Measurements from ENCODE around the gene PRKG1. TPM values are rescaled to one million over a fixed set of nuclear protein-coding genes. Genes with fewer than 3 reads are reported as not detected.

PRKG1 gene
- total RNA-seq, 4 donors from 2014 or later = 0.63 to 4.3 (median 2.1) TPM

DNA sequence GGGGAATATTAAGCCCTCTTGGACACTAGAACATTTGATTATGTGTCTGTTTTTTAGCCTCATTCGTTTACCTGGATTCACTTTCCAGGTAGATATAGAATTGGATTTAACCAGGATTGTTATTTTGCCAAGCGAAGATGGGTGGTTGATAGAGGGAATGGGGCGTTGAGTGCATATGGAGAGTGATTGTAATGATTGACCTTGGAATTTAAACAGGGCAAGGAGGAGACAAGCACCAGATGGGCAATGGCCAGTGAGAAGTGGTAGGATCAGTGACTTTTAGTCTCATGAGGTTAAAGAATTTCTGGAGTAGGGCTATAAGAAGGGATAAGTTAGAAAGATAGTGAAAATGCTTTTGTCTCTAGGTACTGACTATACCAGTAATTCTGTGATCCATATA lies 836.3 kb downstream of the PRKG1 start:
- H3K4me3 ChIP-seq (ENCODE audit: low read depth, poor library complexity, severe bottlenecking) = no peak overlapping the region
- WGBS, 2 donors = 74% methylated on average over 3 of the region's 3 CpGs
- no peak for TF ChIP-seq POLR2A (IDR thresholded peaks at IDR 0.05)
- TF ChIP-seq, protein P1, sequence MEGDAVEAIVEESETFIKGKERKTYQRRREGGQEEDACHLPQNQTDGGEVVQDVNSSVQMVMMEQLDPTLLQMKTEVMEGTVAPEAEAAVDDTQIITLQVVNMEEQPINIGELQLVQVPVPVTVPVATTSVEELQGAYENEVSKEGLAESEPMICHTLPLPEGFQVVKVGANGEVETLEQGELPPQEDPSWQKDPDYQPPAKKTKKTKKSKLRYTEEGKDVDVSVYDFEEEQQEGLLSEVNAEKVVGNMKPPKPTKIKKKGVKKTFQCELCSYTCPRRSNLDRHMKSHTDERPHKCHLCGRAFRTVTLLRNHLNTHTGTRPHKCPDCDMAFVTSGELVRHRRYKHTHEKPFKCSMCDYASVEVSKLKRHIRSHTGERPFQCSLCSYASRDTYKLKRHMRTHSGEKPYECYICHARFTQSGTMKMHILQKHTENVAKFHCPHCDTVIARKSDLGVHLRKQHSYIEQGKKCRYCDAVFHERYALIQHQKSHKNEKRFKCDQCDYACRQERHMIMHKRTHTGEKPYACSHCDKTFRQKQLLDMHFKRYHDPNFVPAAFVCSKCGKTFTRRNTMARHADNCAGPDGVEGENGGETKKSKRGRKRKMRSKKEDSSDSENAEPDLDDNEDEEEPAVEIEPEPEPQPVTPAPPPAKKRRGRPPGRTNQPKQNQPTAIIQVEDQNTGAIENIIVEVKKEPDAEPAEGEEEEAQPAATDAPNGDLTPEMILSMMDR (IDR thresholded peaks at IDR 0.05) = no peak
- intact Hi-C loops (cut with DNase I; ENCODE audit: low total_unique reads) = no loop called here
- no peak for DNase-seq (ENCODE audit: low spot score in 2 of 2)

DNA sequence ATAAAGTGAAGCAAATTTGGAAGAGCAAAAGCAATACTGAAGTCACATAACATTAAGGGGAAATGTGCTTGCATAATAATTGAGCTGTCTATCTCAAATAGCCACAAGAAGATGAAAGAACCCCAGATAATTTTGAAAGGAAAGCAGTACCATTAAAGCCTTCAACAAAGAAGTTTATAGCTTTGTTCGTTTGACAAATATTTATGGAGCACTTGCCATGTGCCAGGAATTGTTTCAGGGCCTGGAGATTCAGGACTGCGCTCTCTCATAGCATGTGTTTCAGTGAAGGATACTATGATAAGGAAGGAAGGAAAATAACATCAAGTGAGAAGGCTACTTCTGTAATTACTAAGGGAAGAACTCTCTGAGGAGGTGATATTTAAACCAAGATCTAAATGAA lies 837.4 kb downstream of the PRKG1 start:
- TF ChIP-seq, protein P1 (IDR thresholded peaks at IDR 0.05) = no peak
- no peak for TF ChIP-seq POLR2A (IDR thresholded peaks at IDR 0.05)
- no peak overlapping the region for H3K4me3 ChIP-seq (ENCODE audit: low read depth, poor library complexity, severe bottlenecking)
- 50 to 51% methylated on average over 2 of the region's 2 CpGs for WGBS, 2 donors
- intact Hi-C loops (cut with DNase I; ENCODE audit: low total_unique reads) = no loop called here
- no peak for DNase-seq (ENCODE audit: low spot score in 2 of 2)

DNA sequence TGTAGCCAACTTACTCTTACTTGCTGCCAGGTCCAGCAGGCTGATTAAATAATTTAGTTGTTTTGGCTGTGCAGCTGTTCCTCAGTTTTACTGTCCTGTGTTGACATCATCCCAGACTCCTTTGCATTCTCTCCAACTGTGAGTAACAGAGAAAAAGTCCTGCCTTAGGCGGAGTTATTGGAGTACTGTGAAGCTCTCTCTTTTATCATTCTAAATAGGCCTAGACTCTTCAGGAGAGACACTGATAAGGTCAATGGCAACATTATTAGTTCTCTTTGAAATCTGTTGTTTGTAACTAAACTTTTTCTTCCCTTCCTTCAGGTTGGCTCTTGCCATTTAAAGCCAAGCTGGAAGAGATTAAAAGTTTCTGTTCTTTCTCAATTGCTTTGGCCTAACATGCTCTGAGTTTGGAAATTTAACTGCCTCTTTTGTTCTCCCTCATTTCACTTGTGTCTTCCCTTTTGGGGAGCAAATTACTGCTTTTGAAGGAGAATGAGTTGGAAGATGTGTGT lies 840.8 kb downstream of the PRKG1 start:
- TF ChIP-seq POLR2A (IDR thresholded peaks at IDR 0.05) = no peak
- intact Hi-C loops (cut with DNase I; ENCODE audit: low total_unique reads) = no loop called here
- WGBS, 2 donors = 71 to 75% methylated on average over 1 of the region's 1 CpG
- no peak overlapping the region for H3K4me3 ChIP-seq (ENCODE audit: low read depth, poor library complexity, severe bottlenecking)
- DNase-seq (ENCODE audit: low spot score in 2 of 2) = no peak

DNA sequence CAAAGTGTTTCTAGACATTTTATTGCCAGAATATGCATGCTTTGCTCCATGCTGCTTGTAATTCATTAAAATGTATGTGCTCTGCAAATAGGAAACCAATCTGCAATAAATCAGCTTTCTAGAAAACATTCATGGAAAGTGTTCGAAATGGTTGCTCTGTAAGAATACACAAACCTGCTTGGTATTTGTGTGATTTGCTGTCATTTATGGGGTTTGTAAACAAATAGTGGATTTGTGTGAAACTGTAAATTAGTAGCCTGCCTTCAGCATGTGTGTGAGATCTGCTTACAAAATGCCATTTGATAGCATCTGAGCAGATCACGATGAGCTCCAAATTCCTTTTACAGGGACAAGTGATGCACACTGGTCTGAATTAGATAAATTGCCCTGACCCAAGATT lies 844.2 kb downstream of the PRKG1 start:
- intact Hi-C loops (cut with DNase I; ENCODE audit: low total_unique reads) = no loop called here
- no peak for DNase-seq (ENCODE audit: low spot score in 2 of 2)
- TF ChIP-seq, protein P1 (IDR thresholded peaks at IDR 0.05) = no peak
- TF ChIP-seq POLR2A (IDR thresholded peaks at IDR 0.05) = no peak
- H3K4me3 ChIP-seq (ENCODE audit: low read depth, poor library complexity, severe bottlenecking) = no peak overlapping the region
- WGBS, 2 donors = 42 to 57% methylated on average over 2 of the region's 2 CpGs

DNA sequence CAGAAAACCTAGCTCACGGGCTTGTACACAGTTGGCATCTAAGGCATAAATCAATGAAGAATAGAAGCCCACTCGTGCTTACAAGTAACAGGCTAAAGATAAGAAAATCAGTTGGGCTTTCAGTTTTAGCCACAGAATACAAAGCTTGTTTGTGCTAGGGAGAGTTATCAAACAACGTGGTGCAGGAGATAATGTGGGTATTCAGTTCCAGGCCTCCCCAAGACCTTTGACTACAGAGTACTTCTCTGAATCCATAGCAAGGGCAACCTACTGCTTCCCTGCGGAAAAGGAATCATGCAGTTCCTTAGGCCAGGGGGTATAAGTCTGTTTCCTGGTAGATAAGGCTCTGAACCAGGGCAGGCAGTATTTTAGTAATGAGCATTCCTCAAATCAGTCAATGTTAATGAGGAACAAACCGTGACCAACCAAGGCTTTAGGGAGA lies 844.6 kb downstream of the PRKG1 start:
- no peak overlapping the region for H3K4me3 ChIP-seq (ENCODE audit: low read depth, poor library complexity, severe bottlenecking)
- no peak for DNase-seq (ENCODE audit: low spot score in 2 of 2)
- intact Hi-C loops (cut with DNase I; ENCODE audit: low total_unique reads) = no loop called here
- 51 to 52% methylated on average over 5 of the region's 5 CpGs for WGBS, 2 donors
- TF ChIP-seq, protein P1 (IDR thresholded peaks at IDR 0.05) = no peak
- no peak for TF ChIP-seq POLR2A (IDR thresholded peaks at IDR 0.05)

DNA sequence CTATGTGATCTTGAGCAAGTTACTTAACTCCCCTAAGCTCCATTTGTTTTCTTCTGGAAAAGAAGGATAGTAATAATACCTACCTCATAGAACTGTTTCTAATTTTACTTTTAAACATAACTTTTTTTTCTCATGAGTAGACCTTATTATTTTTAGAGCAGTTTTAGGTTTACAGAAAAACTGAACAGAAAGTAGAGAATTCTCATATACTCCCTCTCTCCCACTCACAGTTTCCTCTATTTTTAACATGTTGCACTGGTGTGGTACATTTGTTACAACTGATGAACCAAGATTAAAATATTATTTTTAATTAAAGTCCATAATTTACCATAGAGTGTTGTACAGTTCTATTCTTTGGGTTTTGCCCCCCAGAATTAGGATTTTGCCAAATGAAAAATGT lies 846.4 kb downstream of the PRKG1 start:
- no peak for DNase-seq (ENCODE audit: low spot score in 2 of 2)
- intact Hi-C loops (cut with DNase I; ENCODE audit: low total_unique reads) = no loop called here
- no peak overlapping the region for H3K4me3 ChIP-seq (ENCODE audit: low read depth, poor library complexity, severe bottlenecking)
- TF ChIP-seq, protein P1 (IDR thresholded peaks at IDR 0.05) = no peak
- TF ChIP-seq POLR2A (IDR thresholded peaks at IDR 0.05) = no peak
